Psoas muscle (tissue), 8 donors: ENCODE data around the gene PHKB. TPM values are rescaled to one million over a fixed set of nuclear protein-coding genes. Genes with fewer than 3 reads are reported as not detected.

Source experiments
- ATAC-seq, 4 donors: fragments of 200-7000 bp; cut with Tn5 transposase; one replicate each; pipeline ENCODE4 v1.9.1; 2020; ENCODE audit warnings: moderate library complexity in 3 of 4, mild to moderate bottlenecking in 2 of 4
- DNase-seq, 2 donors: peaks; one replicate each; pipeline ENCODE4 v3.0.0-alpha.2; 2020
- H3K27ac ChIP-seq: fragments of 200-600 bp; one replicate; pipeline ENCODE4 v1.8.0; 2022
- H3K27me3 ChIP-seq, 3 donors: fragments of 200-600 bp in 1 of 3; one replicate each; pipeline versions ENCODE4 v1.6.1 to v1.8.0; 2013 to 2022; ENCODE audit warnings: low read length in 2 of 3, mild to moderate bottlenecking in 2 of 3, moderate library complexity in 1 of 3; ENCODE audit not compliant: insufficient read depth in 3 of 3
- H3K36me3 ChIP-seq, 2 donors: fragments of 200-600 bp in 1 of 2; one replicate each; pipeline versions ENCODE4 v1.6.1 to v1.8.0; 2013 to 2022; ENCODE audit warnings: low read depth in 1 of 2, mild to moderate bottlenecking in 1 of 2, moderate library complexity in 1 of 2; ENCODE audit not compliant: insufficient read depth in 1 of 2
- H3K4me1 ChIP-seq: fragments of 200-600 bp; one replicate; pipeline ENCODE4 v1.8.0; 2022
- H3K4me3 ChIP-seq: fragments of 200-600 bp; one replicate; pipeline ENCODE4 v1.8.0; 2022; ENCODE audit warnings: mild to moderate bottlenecking
- H3K9me3 ChIP-seq: fragments of 200-600 bp; one replicate; pipeline ENCODE4 v1.8.0; 2022
- WGBS, 3 donors: extraction: QIAGEN DNeasy Blood & Tissue Kit; methylation state at CpG; one replicate each; pipeline versions ENCODE4 v1.1.6 to v1.1.7; 2013; 5-methylcytosine and 5-hydroxymethylcytosine counted together
- intact Hi-C, 2 donors: fragments of 100-400 bp; cut with DNase I; formaldehyde crosslinking; loops; one replicate each; pipeline versions ENCODE4 v1.11.0 to v1.14.2; 2022
- polyA plus RNA-seq, 3 donors: library from polyadenylated mRNA; stranded (reverse); fragments of 200-250 nt; gene quantifications; one replicate each; pipeline ENCODE4 v1.2.3, GENCODE V29; 2013
- total RNA-seq, 4 donors: library from RNA; stranded (reverse); fragmentation: NEBNext Ultra II Directional in 2 of 4; extraction: Animal tissue kit (Norgen Biotek cat#: 25700) in 2 of 4; gene quantifications; one replicate each; pipeline versions ENCODE4 v1.2.1 to v1.2.4, GENCODE V29; 2021 to 2023
- TF ChIP-seq, protein P1 (sequence below): fragments of 200-600 bp; IDR thresholded peaks from one replicate; pipeline ENCODE4 v1.8.0; 2022; ENCODE audit warnings: antibody characterized with exemption
- donor health status: healthy with polysubstance abuse.
- donor health status: DM: no; HTN: no; CAD: no; lungs with moderate emphysema.
- donor health status: Bipolar disorder and iron deficiency.
- donor health status: healthy.
- donor health status: DM: yes; HTN: yes; CAD: no.
- donor health status: DM: no; HTN: no; CAD: no.
- donor health status: DM: no; HTN: no; CAD: no.
- donor health status: DM: yes; HTN: yes; CAD: no.

Gene PHKB
- total and polyA plus RNA-seq, 7 donors = 18.8 to 87.7 (median 71.0) TPM

DNA sequence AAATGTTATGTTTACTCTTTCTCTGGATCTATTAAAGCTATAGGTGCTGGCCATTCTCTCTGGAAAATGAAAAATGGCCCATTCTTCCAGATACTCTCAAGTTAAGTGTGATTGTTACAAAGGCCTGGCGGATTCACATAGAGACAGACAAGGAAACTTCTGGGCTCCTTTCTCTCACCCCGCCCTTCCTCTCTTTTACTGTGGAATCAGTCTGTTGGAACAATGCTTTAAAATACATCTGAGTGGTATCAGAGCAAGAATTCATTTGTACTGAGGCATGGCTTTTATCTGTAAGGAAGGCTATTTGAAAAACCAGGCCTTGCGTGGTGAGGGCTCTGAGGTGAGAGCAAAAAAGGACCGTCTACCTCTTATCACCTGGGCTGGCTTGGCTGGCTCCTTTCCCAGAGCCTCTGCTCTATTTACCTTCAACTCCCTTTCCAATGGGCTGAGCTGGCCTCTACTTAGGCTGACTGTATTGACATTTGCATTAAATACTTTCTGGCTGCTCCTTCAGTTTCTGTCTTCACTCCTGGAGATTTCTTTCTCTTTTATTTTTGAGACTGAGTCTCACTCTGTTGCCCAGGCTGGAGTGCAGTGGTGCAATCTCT, 274.0 kb downstream of the PHKB start:
- intact Hi-C loops = no loop called here
- no peaks in the 10 kb centered on the region for H3K36me3 ChIP-seq
- DNase-seq = no peak
- no peaks in the 10 kb centered on the region for H3K9me3 ChIP-seq
- H3K27ac ChIP-seq = no peak overlapping the region
- 76 to 77% (median 76%) methylated on average over 4 of the region's 4 CpGs for WGBS, 3 donors
- no peaks in the 10 kb centered on the region for H3K4me1 ChIP-seq
- no peak overlapping the region for H3K4me3 ChIP-seq
- TF ChIP-seq, protein P1, sequence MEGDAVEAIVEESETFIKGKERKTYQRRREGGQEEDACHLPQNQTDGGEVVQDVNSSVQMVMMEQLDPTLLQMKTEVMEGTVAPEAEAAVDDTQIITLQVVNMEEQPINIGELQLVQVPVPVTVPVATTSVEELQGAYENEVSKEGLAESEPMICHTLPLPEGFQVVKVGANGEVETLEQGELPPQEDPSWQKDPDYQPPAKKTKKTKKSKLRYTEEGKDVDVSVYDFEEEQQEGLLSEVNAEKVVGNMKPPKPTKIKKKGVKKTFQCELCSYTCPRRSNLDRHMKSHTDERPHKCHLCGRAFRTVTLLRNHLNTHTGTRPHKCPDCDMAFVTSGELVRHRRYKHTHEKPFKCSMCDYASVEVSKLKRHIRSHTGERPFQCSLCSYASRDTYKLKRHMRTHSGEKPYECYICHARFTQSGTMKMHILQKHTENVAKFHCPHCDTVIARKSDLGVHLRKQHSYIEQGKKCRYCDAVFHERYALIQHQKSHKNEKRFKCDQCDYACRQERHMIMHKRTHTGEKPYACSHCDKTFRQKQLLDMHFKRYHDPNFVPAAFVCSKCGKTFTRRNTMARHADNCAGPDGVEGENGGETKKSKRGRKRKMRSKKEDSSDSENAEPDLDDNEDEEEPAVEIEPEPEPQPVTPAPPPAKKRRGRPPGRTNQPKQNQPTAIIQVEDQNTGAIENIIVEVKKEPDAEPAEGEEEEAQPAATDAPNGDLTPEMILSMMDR = no peak
- H3K27me3 ChIP-seq = no peaks in the 10 kb centered on the region
- no peak for ATAC-seq

DNA sequence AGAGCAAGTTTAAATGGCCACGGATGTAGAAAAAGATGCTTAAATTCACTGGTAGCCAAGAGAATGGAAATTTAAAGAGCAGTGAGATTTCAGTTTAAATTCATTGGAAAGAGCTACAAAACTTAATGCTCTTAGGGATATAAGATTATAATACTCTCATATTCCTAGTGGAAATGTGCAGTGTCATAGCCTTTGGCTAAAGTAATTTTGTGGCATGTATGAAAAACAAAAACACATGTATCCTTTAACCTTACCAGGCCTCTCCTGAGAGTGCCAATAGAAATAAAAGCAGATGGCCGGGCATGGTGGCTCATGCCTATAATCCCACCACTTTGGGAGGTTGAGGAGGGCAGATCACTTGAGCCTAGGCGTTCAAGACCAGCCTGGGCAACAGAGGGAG, 289.2 kb downstream of the PHKB start:
- Histone ChIP-seq H3K27ac (no peak overlapping the region), H3K4me1 (no peaks in the 10 kb centered on the region), H3K4me3 (no peak overlapping the region), H3K27me3 (no peaks in the 10 kb centered on the region), H3K9me3 (no peaks in the 10 kb centered on the region), H3K36me3 (no peaks in the 10 kb centered on the region)
- ATAC-seq (no peak), DNase-seq (no peak)
- TF ChIP-seq, protein P1 = no peak
- intact Hi-C loops = no loop called here
- WGBS, 3 donors = 62 to 71% (median 69%) methylated on average over 3 of the region's 3 CpGs

Other genes with a start within 250 kb of the PHKB start
- 10 to 100 TPM; 20.7 to 30.3 (median 23.6) TPM for gene ITFG1, start 268 bp upstream of the PHKB start, total RNA-seq
- gene ITFG1, start 268 bp upstream of the PHKB start, polyA plus RNA-seq = 10 to 100 TPM; 13.0 to 30.0 (median 14.4) TPM